Lung microvascular endothelial cell (primary cell): ENCODE results near the gene SASS6. TPM values are rescaled to one million over a fixed set of nuclear protein-coding genes. Genes with fewer than 3 reads are reported as not detected.
A peak's percentile ranks its signal among the peaks of the same experiment; 100 is the strongest.

Experiments used
- DNase-seq, 2 donors: peaks; one replicate each; pipeline versions ENCODE4 v3.0.0 to v3.0.0-alpha.2; 2010; ENCODE audit warnings: low read depth in 2 of 2
- total RNA-seq: library from RNA; depleted of rRNA; stranded (reverse); fragments of >200 nt; gene quantifications from 2 replicates; pipeline ENCODE4 v1.2.1, GENCODE V29; 2014

The SASS6 gene, protein sequence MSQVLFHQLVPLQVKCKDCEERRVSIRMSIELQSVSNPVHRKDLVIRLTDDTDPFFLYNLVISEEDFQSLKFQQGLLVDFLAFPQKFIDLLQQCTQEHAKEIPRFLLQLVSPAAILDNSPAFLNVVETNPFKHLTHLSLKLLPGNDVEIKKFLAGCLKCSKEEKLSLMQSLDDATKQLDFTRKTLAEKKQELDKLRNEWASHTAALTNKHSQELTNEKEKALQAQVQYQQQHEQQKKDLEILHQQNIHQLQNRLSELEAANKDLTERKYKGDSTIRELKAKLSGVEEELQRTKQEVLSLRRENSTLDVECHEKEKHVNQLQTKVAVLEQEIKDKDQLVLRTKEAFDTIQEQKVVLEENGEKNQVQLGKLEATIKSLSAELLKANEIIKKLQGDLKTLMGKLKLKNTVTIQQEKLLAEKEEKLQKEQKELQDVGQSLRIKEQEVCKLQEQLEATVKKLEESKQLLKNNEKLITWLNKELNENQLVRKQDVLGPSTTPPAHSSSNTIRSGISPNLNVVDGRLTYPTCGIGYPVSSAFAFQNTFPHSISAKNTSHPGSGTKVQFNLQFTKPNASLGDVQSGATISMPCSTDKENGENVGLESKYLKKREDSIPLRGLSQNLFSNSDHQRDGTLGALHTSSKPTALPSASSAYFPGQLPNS
- 0.99 and 1.3 TPM in 2 replicates for total RNA-seq

- peak; percentile 96 to 99 for DNase-seq
These were observed at the start of gene SASS6, which contains the start of gene TRMT13 for GRCh38 chr1:100132566-100133477. SASS6 (minus strand) TSS chr1:100132930; CDS start chr1:100132814, 116 bp downstream. TRMT13 (plus strand) TSS chr1:100133163; CDS start chr1:100133169, 6 bp downstream.

GRCh38 chr1:100178091-100178490, 45.4 kb upstream of the SASS6 start, which contains the start of gene LRRC39:
LRRC39 (minus strand) TSS chr1:100178256; CDS start chr1:100168516, 9,740 bp downstream.
- no peak for DNase-seq

DNA sequence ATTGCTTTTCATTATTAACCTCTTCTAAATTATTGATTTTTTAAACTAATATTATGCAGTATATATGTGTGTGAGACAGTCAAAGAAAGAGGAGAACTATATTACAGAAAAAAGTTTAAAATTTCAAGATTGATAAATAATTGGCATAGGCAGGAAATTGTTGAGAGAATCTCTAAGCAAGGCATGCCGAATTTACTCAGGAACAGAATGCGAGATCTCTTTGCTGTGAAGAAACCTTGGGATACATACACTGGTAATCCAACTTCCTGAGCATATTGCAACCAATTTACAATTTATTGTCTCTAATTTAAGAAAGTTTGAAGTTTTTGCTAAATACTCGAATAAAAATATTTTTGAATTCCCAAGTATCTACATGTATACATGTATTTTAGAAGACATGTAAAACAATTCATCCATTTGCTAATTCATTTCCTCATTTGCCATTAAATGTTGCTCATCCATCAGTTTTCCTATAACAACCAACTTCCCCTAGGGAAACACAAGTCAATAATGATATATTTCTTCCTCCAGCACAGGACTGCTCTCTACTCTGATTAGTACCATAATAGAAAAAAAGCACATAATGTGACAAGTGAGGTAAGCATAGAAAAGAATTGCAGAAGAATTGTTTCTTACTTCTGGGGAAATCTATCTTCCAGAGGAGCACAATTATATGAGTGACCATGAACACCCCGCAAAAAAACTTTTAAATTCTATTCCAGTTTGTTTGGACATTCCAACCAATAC, 44.7 kb upstream of the SASS6 start:
- no peak for DNase-seq

GRCh38 chr1:100168051-100168450, 35.3 kb upstream of the SASS6 start:
- no peak for DNase-seq

GRCh38 chr1:100164702-100165101, 32.0 kb upstream of the SASS6 start:
- DNase-seq = no peak

- no peak for DNase-seq
These were observed 31.5 kb upstream of the SASS6 start for GRCh38 chr1:100164216-100164615.

DNA sequence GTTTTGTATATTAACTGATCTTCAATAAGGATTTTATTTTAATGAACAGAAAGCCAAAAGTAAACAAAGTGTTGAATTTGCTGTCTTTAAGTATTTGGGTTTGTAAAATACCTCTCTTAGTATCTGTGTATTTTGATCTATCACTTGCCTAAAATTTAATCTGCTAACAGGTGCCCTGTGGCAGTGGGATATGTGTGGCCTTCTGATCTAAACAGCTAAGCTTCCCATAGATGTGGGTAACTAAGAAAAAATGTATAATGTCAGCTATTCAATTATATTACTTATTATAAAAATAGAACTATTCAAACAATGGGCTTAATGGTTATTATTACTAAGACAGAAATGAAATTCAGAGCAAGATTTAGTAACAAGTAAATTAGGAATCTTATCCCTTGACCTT, 30.2 kb upstream of the SASS6 start:
- DNase-seq = no peak

GRCh38 chr1:100152271-100152670, 19.5 kb upstream of the SASS6 start:
- no peak for DNase-seq

GRCh38 chr1:100151679-100152078, 18.9 kb upstream of the SASS6 start:
- no peak for DNase-seq

DNA sequence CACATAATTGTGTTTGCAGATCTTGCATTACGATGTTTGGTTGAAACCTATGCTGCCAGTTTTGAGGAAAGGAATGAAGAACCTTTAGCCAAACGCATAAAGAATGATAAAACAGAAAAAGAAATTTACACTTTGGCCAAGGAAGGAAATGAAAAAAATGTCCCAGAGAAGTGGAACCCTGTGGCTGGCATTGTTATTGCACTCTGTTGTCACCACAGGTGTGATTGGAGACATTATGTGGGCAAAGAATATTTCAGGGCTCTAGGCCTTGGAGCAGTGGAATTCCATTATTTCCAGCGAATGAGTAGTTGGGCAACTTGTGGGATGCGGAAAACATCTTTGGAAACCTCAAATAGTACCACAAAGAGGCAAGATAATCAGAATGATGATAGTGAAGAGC, 15.1 kb upstream of the SASS6 start:
- DNase-seq = no peak

DNA sequence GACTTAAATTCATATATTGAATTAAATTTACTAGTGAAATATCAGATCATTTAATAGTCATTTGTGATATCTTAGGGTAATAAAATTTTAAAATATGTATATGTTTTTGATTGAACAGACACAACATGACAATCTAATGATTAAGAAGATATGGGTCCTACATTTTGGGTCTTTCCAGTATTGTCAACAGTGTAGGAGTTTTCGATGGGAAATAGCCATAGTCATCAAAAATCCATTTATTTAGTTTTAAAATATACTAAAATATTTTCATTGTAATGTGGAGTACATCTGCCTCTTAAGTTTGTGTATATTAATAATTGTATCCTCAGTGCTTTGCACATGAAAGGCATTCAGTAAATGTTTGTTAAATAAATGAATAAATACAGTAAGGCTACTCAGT, 14.2 kb upstream of the SASS6 start:
- DNase-seq = no peak

DNA sequence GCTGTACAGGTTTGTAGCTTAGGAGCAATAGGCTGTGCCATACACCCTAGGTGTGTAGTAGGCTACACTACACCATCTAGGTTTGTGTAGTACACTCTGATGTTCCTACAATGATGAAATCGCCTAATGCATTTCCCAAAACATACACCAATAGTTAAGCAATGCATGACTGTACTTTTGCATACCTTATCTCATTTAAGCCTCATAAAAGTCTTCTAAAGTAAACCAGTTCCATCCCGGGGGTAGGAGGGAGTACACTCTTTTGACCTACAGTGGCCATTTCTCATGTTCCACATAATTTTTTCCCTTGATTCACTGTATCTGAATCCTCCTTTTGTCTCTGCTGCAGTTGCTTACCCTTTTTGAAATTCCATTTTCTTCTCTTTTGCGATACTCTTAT, 12.4 kb upstream of the SASS6 start:
- DNase-seq = no peak

- no peak for DNase-seq
These were observed 9.6 kb upstream of the SASS6 start for GRCh38 chr1:100142343-100142742.

GRCh38 chr1:100141192-100141591, 8.5 kb upstream of the SASS6 start:
- DNase-seq = no peak

DNA sequence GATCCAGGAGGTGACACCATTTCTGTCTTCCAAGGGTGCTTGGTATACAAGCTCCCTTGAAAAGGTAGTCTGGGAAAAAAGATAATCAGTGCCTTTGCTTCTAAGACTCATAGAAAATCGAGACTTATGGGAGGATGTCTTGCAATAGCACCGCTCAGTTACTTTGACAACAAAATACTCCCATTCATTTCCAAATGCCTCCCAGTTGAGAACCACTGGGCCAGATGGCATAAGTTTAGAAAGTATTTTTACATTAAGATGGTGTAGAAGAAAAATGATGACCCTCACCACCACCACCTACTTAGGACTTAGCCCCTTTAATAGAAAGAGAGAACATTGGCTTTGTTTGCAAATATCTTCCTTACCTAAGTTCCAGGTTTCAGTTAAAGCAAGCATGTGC, 4.9 kb upstream of the SASS6 start:
- DNase-seq = no peak

- peak in 1 of 2 donors; percentile 6 for DNase-seq
These were observed 2.1 kb upstream of the SASS6 start for GRCh38 chr1:100134872-100135271.

- no peak for DNase-seq
These were observed 1.1 kb downstream of the SASS6 start for GRCh38 chr1:100131623-100132022.

DNA sequence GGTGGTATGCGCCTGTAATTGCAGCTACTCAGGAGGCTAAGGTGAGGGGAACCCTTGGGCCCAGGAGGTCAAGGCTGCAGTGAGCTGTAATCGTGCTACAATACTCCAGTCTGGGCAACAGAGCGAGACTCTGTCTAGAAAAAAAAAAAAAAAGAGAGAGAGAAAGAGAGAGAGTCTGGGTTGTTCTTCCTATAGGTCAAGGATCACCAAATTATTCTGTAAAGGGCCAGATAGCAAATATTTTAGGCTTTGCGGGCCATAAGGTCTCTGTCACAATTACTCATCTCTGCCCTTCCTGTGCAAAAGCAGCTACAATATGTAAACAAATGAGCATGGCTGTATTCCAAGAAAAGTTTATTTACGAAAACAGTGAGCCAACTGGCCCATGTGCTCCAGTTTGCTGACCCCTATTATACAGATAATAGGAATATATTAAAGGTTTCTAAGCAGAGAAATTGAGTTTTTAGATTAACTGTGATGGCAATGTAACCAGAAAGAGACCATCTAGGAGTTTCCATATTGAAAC, 2.1 kb downstream of the SASS6 start:
- peak; percentile 63 to 73 for DNase-seq

GRCh38 chr1:100127226-100127625, 5.5 kb downstream of the SASS6 start:
- no peak for DNase-seq

DNA sequence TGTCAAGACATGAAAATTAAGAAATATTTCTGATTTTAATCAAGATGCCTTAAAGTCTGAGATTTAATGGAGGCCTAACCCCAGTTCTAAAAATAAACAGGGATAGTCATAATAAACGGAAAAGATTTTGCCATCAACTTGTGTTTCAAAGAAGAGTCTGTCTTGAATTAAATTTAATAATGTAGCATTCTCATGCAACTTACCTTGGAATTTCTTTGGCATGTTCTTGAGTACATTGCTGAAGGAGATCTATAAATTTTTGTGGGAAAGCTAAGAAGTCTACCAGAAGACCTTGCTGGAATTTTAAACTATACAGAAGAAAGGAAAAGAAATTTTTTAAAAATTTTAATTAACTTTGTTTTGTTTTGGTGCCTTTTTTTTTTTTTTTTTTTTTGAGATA, 10.6 kb downstream of the SASS6 start:
- DNase-seq = no peak

- DNase-seq = no peak
These were observed 17.2 kb downstream of the SASS6 start for GRCh38 chr1:100115524-100115923.
